Esophagus muscularis mucosa (tissue), 4 donors: Measurements from ENCODE around the gene ERAP2. TPM values are rescaled to one million over a fixed set of nuclear protein-coding genes. Genes with fewer than 3 reads are reported as not detected.

Experiments used
- DNase-seq: peaks from one replicate; pipeline ENCODE4 v3.0.0-alpha.2; 2017; ENCODE audit errors: extremely low spot score
- H3K27ac ChIP-seq, 4 donors: fragments of 200-600 bp; sonication (generic); replicated peaks in 1 of 4; 1 replicate in 3 of 4; 2 replicates in 1 of 4; pipeline ENCODE4 v1.5.1; 2016 to 2019; ENCODE audit warnings: mild to moderate bottlenecking in 1 of 4
- H3K27me3 ChIP-seq, 4 donors: fragments of 200-600 bp; sonication (generic); one replicate each; pipeline versions ENCODE4 v1.5.1 to v1.6.0; 2016 to 2019
- H3K36me3 ChIP-seq, 4 donors: fragments of 200-600 bp; sonication (generic); one replicate each; pipeline ENCODE4 v1.5.1; 2016 to 2019
- H3K4me1 ChIP-seq, 4 donors: fragments of 200-600 bp; sonication (generic); one replicate each; pipeline ENCODE4 v1.5.1; 2016 to 2019
- H3K4me3 ChIP-seq, 4 donors: fragments of 200-600 bp; sonication (generic); 1 replicate in 2 of 4; 2 replicates in 2 of 4; pipeline ENCODE4 v1.5.1; 2016 to 2019; ENCODE audit warnings: mild to moderate bottlenecking in 4 of 4, moderate library complexity in 1 of 4
- H3K9me3 ChIP-seq, 4 donors: fragments of 200-600 bp; sonication (generic); 1 replicate in 3 of 4; 2 replicates in 1 of 4; pipeline ENCODE4 v1.5.1; 2016 to 2019
- CTCF ChIP-seq, 3 experiments: fragments of 200-600 bp in 2 of 3; fragments of 450-650 bp in 1 of 3; sonication (generic) in 2 of 3; IDR thresholded peaks; one replicate each; pipeline ENCODE4 v1.5.1; 2017 to 2019; ENCODE audit warnings: antibody characterized with exemption in 3 of 3, mild to moderate bottlenecking in 2 of 3, moderate library complexity in 1 of 3
- EP300 ChIP-seq: sonication (generic); formaldehyde crosslinking; IDR thresholded peaks from one replicate; pipeline ENCODE4 v1.6.1; 2017; ENCODE audit warnings: antibody characterized with exemption
- POLR2A ChIP-seq: fragments of 450-650 bp; IDR thresholded peaks from one replicate; pipeline ENCODE4 v1.6.1; 2017; ENCODE audit warnings: antibody characterized with exemption, moderate library complexity, mild to moderate bottlenecking, low read depth
- POLR2AphosphoS5 ChIP-seq, 2 donors: sonication (generic); formaldehyde crosslinking; IDR thresholded peaks; one replicate each; pipeline ENCODE4 v1.6.1; 2017; ENCODE audit warnings: antibody characterized with exemption in 2 of 2
- WGBS: methylation state at CpG from one replicate; pipeline ENCODE4 v1.1.5; 2018; 5-methylcytosine and 5-hydroxymethylcytosine counted together
- intact Hi-C: fragments of 100-400 bp; cut with DNase I; formaldehyde crosslinking; loops from one replicate; pipeline ENCODE4 v1.15.1; 2023
- total RNA-seq, 4 donors: library from RNA; depleted of rRNA; stranded (reverse); fragments of >200 nt; gene quantifications; one replicate each; pipeline versions ENCODE4 v1.1.0 to v1.2.1, GENCODE V29; 2016

The ERAP2 gene
- total RNA-seq, 4 donors from 2014 or later, result 6.6 to 12.3 (median 7.3) TPM

DNA sequence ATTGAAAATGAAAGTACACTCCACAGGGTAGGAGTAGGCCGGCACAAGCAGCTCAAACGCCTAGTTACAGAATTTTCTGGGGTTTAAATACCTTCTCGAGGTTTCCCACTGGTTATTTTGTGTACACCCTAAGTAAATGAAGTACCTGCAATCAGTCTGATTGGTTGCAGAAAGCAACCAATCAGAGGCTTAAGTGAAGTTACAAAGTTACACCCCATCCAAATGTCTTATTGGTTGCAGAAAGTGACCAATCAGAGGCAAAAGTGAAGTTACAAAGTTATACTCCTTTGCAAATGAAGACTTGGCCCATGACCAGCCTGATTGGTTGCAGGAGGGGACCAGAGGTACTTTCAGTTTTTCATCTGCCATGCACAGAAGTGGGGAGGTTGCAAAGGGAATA, 33.2 kb upstream of the ERAP2 start:
- intact Hi-C loops, result no loop called here
- DNase-seq, result no peak
- Histone ChIP-seq H3K4me3 (no peak overlapping the region), H3K27me3 (no peaks in the 10 kb centered on the region), H3K4me1 (no peaks in the 10 kb centered on the region), H3K9me3 (no peaks in the 10 kb centered on the region), H3K36me3 (no peaks in the 10 kb centered on the region), H3K27ac (no peak overlapping the region)
- no peak for TF ChIP-seq EP300
- WGBS, result 88% methylated on average over 3 of the region's 3 CpGs

DNA sequence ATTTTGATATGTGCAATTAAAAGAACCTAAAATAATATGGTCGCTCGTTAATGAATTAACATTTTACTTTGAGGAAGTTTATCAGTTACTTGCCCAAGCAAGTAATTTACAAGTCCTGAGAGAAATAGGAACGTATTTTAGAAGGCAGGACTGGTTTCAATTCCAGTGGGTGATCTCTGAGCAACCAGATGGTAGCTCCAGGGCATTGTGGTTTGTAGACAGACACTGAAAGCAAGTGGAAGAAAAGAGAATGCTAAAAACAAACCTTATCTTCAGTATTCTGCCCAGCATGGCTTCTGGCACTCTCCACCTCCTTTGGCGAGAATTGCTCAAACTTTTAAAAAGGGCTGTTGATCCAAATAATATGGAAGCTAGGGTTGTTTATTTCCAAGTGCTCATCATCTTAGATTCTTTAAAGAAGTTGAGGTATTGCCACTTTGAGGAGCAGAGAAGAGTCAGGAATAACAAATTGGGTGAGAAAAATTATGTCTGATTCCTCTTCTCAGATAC, 31.8 kb upstream of the ERAP2 start:
- no peaks in the 10 kb centered on the region for H3K36me3 ChIP-seq
- peaks cover 0 to under 1% (median 0%) of the 10 kb centered on the region in 4 donors for H3K9me3 ChIP-seq
- H3K27me3 ChIP-seq, result no peaks in the 10 kb centered on the region
- no peak overlapping the region for H3K27ac ChIP-seq
- no peak for TF ChIP-seq POLR2AphosphoS5 (IDR thresholded peaks at IDR 0.05)
- no peaks in the 10 kb centered on the region for H3K4me1 ChIP-seq
- WGBS, result 91% methylated on average over 4 of the region's 4 CpGs
- DNase-seq, result no peak
- intact Hi-C loops, result no loop called here
- H3K4me3 ChIP-seq, result no peak overlapping the region

DNA sequence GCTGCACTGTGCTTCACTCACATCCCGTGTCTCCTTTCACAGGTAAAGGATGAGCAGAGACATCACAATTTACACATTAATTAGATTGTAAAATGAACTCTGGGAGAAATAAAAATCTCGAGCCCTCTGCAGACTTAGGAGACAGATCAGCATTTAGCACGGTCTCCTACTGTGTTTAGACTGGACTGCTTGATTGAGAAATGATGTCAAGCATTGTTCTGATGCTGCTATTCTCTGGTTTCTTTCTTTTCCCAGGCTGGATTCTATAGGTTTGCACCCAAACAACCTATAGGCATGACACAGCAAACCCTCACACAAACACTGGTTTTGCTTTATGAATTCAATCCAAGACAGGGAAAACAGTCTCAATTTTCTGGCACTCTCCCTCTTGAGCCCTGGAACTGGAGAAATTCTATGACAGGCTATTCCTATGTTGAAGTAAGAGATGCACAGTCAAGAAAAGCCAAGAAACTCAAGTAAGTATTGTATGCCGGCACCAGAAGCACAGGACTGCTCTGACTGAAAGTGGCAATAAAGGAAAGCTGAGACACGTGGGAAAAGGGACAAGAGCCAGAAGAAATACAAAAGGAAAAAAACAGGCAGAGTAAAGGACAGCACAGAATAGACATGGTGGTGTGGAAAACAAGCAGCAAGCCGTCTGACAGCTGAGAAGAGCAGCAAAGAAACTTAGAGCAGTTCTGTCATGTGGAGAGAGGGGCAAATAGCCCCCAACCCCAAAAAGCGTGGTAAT, 24.8 kb upstream of the ERAP2 start:
- Histone ChIP-seq H3K27ac (no peak overlapping the region), H3K4me1 (peaks cover 0 to 7% (median 0%) of the 10 kb centered on the region in 4 donors), H3K27me3 (no peaks in the 10 kb centered on the region), H3K36me3 (no peaks in the 10 kb centered on the region), H3K4me3 (no peak overlapping the region), H3K9me3 (peaks cover 0 to 3% (median 0%) of the 10 kb centered on the region in 4 donors)
- WGBS, result 60% methylated on average over 7 of the region's 7 CpGs
- TF ChIP-seq CTCF (IDR thresholded peaks at IDR 0.05) (no peak), POLR2A (no peak), POLR2AphosphoS5 (IDR thresholded peaks at IDR 0.05) (no peak), EP300 (no peak)
- DNase-seq, result peak; percentile 72
- intact Hi-C loops, result no loop called here

DNA sequence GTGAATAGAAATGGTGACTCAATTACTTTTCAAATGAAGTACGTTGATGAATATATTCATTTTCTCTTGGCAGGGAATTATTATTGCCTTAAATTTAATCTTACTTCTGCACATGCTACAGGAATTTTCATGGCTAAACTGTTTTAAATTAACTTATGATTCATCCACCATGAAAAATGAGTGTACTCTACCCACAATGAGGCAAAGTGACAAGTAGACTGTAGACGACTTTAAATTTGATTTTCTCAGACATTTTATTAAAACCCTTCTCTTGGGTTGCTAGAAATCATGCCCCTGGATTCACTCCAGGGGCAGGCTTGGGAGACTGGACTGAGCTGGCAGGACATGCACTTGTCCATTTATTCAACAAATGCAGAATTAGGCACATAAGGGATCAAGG, 23.5 kb upstream of the ERAP2 start:
- intact Hi-C loops, result no loop called here

DNA sequence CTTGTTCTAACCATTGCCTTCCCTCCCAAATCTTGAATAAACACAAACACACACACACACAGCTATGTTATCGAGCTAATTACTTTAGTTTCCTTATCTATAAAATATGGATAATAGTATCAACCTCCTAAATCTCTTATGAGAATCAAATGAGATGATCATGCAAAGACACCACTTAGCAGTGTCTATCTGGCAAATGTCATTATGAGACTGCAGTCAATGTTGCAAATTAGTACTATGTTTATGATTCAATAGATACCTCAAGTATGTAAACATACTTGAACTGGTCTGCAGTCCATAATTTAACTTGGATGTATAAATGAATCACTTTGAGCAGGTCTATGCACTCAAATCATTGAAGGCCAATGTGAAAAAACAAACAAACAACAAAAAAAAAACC, 22.2 kb upstream of the ERAP2 start:
- no peak for DNase-seq
- TF ChIP-seq POLR2AphosphoS5 (IDR thresholded peaks at IDR 0.05), result no peak
- no peaks in the 10 kb centered on the region for H3K36me3 ChIP-seq
- no peak overlapping the region for H3K4me3 ChIP-seq
- intact Hi-C loops, result no loop called here
- H3K27ac ChIP-seq, result no peak overlapping the region
- H3K27me3 ChIP-seq, result no peaks in the 10 kb centered on the region
- peaks cover 0 to 3% (median 0%) of the 10 kb centered on the region in 4 donors for H3K9me3 ChIP-seq
- 97% methylated on average over 1 of the region's 1 CpG for WGBS
- peaks cover 0 to 7% (median 0%) of the 10 kb centered on the region in 4 donors for H3K4me1 ChIP-seq

More for the DNA sequence above, 23.5 kb upstream of the ERAP2 start:
- 45% methylated on average over 2 of the region's 2 CpGs for WGBS
- Histone ChIP-seq H3K4me3 (no peak overlapping the region), H3K27ac (no peak overlapping the region), H3K27me3 (no peaks in the 10 kb centered on the region), H3K4me1 (peaks cover 0 to 7% (median 0%) of the 10 kb centered on the region in 4 donors), H3K36me3 (no peaks in the 10 kb centered on the region), H3K9me3 (peaks cover 0 to 3% (median 0%) of the 10 kb centered on the region in 4 donors)
- no peak for DNase-seq
- TF ChIP-seq EP300, result no peak
- no peak for TF ChIP-seq POLR2AphosphoS5 (IDR thresholded peaks at IDR 0.05)
- TF ChIP-seq CTCF (IDR thresholded peaks at IDR 0.05), result no peak
- TF ChIP-seq POLR2A, result no peak

DNA sequence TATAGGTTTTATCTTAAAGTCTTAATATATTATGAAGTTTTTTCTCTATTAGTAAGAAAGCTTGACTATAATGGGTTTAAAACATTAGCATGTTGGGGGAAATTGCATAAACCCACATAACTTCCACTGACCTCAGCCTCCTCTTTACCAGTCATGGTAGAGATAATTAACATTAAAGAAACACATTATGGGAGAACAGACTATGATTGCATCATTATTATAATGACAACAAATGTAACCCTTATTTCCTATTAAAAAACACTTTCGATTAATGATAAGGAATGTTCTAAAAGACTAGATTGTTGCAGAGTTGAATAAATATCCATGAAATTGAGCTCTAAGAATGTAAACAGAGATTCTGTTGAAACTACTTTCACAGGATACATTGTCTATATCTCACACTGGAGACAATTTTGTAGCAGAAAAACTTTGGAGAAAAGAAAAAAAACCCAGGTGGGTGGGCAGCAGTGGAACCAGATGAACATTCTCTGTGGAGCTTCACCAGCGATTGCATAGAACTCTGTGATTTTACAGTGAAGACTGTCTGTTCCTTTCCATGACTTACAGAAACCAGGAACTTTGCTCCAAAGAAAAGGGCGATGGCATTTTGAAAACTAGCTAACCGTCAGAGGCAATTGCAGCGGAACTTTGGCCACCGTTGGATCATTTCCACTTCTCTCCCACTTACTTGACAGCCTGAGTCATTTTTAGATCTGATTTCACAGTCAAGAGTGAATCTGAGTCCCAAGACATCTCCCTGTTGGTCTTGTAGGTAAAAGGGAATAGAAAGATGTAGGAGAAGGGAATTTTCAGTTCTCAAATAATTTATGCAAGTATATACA, 21.0 kb upstream of the ERAP2 start:
- no peaks in the 10 kb centered on the region for H3K9me3 ChIP-seq
- 59% methylated on average over 6 of the region's 6 CpGs for WGBS
- no peak overlapping the region for H3K27ac ChIP-seq
- intact Hi-C loops, result no loop called here
- no peak for DNase-seq
- TF ChIP-seq POLR2A (no peak), POLR2AphosphoS5 (IDR thresholded peaks at IDR 0.05) (no peak), CTCF (IDR thresholded peaks at IDR 0.05) (no peak), EP300 (no peak)
- no peaks in the 10 kb centered on the region for H3K36me3 ChIP-seq
- peaks cover 0 to 7% (median 0%) of the 10 kb centered on the region in 4 donors for H3K4me1 ChIP-seq
- no peaks in the 10 kb centered on the region for H3K27me3 ChIP-seq
- H3K4me3 ChIP-seq, result no peak overlapping the region
